Amniotic stem cell (primary cell): ENCODE measurements around the gene AK3.

ENCODE experiments used
- DNase-seq: peaks from one replicate; lab custom pipeline; 2025; lab: John Stamatoyannopoulos, UW

Gene AK3

DNA sequence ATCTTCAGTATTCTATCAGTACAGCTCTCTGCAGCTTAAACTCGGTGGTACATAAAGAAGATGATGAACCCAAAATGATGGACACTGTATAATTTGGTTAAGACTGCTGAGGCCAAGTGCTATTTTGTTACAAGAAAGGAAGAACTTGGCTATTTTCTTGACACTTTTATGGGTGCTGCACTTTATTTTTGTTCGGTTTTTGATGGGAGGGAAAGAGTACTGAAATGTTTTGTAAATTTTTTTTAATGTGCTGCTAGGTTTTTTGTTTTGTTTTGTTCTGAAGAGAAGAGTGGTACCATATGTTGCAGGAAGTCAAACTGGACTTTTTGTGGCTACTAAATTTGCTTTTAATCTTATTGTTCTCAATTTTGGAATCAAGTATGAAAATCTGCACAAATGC is 35.0 kb downstream of the AK3 start:
- DNase-seq: no peak

DNA sequence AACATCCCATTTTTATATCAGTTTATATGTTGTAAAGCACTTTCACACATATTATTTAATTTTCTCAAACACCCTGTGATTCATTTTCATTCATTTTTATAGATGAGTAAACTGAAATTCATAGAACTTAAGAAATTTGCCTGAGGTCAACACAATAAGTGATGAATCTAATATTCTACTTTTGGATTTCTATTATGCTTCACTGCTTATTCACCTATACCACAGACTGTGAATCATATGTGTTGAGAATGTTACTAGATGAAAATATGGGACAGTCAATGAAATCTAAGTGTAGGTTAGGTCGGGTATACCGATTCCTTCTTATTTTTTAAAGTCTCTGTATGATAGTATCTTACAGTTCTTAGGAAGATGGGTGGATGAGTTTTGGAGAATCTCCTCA is 36.9 kb downstream of the AK3 start:
- DNase-seq: no peak

DNA sequence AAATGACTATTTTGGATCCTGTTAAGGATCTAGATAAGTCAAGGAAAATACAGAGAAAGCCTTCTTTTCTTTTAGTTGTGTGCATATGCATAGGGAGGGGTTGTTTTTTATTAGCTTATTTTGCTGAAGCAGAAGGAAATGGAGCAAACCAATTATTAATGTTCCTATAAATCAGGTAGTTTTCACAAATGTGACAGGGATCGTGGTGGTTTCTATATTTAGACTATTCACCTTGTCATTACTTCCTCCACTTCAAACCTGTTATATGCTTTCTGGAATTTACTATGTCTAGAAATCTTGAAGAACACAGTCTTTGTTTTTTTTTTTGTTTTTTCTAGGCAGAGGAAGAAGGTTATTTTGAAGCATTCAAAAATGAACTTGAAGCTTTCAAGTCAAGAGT is 39.5 kb downstream of the AK3 start:
- no peak for DNase-seq

DNA sequence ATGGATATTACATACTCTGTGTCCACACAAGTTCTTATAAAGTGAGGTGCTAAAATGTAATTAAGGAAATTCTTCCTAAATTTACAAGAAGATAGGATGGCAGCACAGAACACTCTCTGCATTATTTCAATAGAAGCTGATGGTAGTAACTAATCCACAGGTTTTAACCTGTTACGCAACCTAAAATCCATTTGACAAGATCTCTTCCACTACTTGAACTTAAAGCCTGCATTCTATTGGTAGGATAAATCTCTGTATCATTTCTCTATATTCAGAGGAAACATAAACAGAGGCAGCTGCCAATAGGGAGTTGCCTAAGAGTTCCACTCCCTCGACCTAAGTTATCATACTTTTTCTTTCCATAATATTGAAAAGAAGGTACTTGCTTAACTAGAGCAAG is 40.1 kb downstream of the AK3 start:
- no peak for DNase-seq

DNA sequence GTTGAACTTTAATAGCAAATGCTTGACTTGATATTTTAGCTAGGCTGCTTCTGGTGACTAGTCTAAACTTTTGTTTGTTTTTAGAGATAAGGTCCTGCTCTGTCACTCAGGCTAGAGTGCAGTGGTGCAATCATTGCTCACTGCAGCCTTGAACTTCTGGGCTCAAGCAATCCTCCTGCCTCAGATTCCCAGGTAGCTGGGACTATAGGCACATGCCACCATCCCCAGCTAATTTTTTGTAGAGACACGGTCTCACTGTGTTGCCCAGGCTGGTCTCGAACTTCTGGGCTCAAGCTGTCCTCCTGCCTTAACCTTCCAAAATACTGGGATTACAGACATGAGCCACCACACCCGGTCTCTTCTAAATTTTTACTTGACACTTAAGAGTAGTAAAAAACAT is 40.9 kb downstream of the AK3 start:
- no peak for DNase-seq

DNA sequence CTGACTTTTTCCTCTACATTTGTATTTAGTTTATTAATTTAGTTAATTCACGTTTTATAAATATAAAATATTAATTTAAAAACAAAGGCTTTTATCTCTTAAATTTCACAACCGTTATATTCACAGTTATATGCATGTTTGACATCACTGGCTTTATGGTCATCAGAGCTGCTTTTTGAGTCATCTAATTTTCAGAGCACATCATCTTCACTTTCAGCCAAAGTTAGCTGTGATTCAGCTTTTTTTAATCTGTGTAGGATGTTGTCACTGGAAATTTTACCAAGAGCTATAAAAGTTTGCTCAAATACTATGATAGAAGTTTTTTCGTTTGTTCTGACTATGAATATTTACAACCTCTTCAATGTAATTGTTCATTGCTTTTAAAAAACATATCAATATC is 49.2 kb downstream of the AK3 start:
- no peak for DNase-seq

DNA sequence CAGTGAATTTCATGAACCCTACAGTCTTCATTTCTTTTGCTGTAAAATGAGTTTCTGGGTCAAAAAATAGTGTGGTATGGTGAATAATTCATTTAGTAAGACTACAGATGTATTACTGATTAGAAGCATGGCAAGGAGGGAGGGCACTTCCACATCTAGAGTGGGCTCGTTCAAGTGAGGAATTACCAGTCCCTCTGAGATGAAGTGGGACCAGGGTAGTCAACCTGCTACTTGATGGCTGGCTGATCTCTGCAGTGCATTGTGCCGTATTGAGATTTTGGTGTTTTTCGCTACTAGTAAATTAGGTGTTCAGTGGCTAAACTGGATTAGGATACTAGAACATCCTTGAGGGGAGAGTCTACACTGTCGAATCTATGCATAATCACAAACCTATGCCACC is 50.9 kb downstream of the AK3 start:
- no peak for DNase-seq

DNA sequence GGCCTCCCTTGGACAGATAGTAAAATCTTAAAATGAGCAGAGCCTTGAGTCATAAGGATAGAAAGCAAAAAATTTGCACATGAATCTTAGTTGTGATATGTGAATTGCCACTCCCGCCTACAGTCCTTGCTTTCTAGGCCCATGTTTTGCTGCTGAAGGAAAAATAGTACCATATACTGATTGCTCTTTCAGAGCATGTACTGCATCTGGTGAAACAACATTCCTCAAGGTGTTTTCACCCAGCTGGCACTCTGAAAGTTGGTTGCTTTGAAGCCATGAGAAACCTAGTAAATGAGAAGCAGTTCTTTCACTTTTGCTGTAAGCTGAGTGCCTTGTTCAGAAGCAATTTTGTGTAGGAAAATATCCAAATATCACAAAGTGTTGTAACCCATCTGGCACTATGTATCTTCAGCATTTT is 51.3 kb downstream of the AK3 start:
- DNase-seq: no peak

DNA sequence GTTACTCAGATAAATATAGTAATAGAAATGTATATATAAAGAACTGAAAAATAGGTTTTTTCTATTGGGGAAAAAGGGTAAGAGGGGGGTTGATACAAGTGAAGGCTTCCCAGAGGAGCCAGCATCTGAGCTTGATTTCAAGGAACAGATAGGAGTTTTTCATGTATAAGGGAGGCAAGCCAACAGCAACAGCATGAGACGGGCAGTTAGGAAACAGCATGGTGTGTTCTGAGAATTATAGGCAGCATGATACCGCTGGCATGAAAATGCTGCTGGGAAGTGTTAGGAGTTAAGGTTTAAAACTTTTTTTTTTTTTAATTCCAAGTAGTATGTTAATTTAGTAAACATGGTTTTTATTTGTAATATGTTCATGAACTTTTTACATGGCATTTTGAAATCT is 52.0 kb downstream of the AK3 start:
- DNase-seq: no peak

DNA sequence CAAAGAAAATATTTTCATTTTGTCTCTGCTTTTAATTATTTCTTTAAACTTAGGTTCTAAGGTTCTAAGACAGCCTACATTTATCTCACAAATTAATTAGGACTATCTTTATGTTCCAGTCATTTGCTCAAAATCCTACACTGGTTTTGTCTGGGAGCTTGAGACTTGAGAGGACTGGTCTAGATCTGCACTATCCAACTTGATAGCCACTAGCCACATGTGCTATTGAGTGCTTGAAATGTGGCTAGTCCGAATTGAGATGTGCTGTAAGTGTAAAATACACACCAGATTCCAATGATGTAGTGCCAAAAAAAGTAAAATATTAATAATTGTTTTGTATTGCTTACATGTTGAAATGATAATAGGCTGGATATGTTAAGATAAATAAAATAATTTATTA is 54.4 kb downstream of the AK3 start:
- no peak for DNase-seq

DNA sequence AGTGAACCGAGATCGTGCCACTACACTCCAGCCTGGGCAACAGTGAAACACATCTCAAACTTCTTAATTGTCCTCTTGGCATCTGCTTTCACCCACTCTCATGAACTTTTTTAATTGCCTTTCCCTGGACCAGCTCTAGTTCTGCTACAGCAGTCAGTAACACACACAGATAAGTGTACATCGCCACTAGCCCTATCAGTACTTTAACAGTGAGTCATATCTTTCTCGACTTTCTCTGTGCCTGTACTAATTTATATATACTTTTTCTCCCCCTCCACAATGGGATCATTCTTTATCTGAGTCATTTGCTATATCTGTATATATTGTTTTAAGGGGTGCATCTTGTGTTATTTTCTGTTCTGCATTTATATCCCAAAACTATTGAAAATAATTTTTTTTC is 54.9 kb downstream of the AK3 start:
- DNase-seq: no peak

DNA sequence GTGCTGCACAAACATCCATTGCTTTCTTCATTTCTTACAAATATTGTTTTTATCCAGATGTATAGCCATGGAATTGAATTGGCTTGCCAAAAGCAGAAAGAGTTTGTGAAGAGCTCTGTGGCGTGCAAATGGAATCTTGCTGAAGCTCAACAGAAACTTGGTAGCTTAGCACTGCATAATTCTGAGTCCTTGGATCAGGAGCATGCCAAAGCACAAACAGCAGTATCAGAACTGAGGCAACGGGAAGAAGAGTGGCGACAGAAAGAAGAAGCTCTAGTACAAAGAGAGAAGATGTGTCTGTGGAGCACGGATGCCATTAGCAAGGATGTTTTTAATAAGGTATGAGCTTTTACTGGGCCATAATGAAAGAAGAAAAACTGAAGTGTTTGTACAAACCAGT is 56.2 kb downstream of the AK3 start:
- no peak for DNase-seq

DNA sequence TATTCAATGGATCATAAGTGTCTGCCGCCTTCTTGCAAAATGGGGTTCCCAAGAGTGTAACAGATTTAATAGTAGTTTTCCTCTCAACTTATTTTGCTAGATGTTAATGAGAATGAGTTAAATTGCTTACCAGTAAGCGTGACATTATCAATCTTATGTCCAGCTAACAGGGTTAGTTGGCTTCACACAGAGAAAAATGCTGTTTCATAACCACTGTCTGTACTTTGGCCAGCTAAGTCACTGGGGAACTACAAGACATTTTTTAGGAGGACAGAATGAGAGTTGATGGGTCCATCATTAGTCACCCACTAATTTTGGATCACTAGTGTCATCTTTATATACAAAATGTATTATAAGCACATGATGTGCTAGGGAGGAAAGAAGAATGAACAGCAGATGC is 60.3 kb downstream of the AK3 start:
- no peak for DNase-seq

DNA sequence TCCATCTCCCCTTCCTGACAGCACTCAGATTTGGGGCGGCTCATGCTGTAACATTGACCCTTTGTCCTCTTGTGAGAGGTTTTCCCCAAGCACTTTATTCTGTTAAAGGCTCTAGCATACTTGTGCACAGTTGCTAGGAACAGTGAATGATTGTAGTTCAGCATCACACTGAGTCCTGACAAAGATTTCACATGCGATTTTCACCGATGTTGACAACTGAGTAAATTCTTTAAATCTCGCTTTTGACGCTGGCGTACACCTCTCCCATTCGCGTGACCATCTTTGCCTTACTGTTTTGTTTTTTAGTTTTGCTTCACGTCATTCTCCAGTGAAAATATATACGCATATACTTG is 60.9 kb downstream of the AK3 start:
- no peak for DNase-seq

DNA sequence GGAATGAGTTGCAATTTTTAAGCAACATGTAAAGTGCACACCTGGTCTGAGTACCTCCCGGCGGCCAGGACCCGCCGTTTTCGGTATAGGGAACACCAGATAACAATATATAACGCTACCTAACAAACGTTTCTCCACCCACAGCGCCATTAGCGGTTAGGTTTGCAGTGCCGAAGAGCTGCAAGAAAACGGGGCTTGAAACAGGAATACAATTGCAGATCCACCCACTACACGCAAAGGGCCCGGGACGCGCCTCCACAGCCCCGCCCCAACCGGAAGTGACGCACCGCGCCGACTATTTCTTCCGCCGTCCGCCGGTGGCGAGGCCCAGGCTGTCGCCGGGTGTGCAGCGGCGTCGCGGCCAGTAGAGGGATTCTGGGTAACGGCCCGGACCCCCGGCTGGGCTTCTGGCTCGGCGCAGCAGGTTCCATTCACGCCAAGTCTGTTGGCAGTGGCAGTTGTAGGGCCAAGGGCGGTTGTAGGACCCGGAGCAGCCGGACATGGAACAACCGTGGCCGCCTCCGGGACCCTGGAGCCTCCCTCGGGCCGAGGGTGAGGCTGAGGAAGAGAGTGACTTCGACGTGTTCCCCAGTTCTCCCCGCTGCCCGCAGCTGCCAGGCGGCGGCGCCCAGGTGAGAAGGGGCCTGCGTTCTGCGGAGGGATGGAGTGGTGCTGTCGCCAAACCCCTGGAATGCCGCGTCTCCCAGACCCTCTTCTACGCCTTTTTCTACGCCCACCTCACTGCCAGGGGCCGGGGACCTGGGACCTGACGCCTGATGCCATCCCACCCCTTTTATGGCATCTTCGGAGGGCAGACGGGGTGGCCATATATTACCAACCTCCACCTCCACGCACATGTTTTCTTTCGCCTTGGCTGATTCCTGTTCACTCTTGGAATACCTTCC is 61.5 kb downstream of the AK3 start, which contains the start of gene CDC37L1:
CDC37L1 (plus strand) TSS at position 302 of the 905 bp plus-strand sequence; CDS start at position 501, 199 bp downstream.
- peak; percentile 93 for DNase-seq

DNA sequence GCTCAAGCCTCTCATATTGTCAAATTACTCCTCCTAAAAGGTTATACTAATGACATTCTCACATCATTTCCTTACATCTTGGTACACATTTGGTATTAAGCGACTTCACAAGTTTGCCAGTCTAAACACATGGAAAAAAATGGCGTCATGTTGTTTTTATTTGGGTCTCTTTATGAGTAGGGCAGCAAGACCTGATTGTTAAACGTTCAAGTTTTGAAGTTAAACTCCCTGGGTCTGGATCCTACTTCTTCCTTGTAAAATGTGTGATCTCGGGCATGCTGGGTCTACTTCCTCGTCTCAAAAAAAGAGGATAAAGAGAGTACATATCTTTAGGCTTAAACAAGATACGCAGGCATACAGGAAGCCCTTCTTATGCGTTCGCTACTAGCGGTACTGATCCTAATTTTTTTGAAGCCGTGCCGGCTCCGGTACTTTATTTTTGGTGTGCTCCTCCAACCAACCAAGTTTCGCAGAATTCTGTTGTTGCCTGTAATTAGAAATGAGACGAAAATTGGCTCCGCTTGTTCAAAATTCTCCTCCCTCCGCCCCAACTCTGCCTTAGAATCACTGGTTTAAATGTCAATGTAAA is 62.2 kb downstream of the AK3 start:
- no peak for DNase-seq

DNA sequence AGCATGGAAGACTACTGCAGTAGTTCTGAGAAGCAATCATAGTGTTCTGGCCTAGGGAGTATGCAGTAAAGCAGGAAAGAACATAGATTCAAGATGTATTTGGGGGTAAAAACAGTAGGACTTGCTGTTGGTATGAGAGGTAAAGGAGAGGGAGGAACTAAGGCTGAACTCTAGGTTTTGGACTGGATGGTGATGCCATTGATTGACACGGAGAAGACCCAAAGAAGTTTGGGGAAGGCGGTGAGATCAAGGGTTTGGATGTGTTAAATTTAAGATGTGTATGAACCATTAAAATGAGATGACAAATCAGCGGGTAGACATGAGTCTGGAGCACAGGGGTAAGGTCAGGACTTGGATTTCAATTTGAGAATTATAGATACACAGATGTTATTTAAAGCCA is 63.6 kb downstream of the AK3 start:
- DNase-seq: no peak

DNA sequence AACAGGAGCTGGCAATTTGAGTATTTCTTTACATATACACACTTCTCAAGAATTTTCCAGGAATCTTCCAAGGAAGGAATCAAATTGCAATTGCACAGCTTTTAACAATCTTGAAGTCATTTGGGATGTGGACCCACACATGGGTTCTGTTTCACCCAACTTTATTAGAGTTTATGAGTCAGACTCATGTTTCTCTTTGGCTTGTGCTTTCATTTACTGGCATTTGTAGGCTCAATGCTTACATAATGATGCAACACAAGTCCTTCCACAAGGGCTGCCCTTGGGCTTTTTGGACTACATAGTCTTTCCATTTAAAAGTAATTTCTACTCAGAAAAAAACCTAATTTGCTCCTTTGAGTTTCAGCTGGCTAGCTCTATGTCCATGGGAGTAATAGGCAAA is 66.2 kb downstream of the AK3 start:
- DNase-seq: peak; percentile 70

DNA sequence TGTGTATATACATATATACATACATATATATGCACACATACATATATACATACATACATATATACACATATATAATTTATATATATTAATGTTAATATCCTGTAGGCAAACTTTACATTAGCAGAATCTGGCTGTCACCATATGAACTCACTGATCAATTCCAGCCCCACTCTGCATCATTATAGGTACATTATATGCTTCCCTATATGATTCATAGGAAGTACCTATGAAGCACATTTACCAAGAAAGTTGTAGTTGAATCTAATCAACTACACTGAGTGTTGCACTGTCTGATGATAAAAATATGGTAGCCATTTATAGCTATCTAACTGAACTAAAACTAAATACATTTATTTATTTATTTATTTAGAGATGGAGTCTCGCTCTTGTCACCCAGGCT is 69.3 kb downstream of the AK3 start:
- DNase-seq: no peak

DNA sequence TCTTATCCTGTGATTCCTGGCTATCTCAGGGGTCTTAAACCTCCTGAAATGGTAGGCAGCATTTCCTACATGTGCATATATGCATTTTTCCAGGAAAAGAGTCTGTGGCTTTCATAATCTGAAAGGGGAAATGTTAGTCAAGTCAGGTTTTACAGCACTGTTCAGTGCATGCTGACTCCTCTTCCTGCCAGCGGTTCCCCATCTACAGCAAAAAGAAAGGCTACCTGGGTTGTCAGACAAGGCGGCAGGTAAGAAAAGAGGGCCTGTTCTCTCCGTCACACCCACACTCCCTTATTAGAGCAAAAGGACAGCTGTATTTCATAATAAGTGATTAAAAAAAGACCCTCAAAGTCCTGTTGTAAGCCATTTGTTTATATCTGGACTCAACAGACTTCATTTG is 70.4 kb downstream of the AK3 start:
- no peak for DNase-seq

DNA sequence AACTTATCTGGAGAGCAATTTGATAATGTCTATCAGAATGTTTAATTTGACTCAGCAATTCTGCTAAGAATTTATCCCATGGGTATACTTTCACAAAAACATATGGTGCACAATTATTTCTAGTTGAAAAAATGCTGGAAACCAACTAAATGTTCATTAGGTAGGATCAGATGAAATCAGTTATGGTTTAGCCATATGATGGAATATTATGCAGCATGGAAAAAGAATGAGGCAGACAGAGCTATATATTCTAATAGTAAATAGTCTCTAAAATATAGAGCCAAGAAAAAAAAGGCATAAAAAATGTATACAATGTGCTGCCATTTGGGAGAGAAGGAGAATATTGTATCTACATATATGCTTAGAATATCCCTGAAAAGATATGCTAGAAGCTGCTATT is 71.1 kb downstream of the AK3 start:
- no peak for DNase-seq

DNA sequence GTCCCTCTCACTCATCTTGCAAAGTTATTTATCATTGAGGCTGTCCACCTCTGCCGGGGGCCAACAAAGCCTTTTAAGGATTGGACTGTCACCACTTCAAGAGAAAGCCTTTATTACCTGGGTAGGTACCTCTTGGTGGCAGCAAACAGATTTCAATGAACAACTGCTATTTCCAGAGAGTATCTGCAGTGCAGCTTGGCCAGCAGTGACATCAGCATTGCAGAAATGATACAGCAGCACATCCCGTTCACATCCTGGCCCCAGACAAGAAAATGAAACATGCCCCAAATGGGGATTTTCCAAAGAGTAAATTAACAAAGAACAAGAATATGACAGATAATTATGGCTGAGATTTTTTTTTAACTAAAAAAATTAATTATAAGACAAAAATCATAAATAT is 72.4 kb downstream of the AK3 start:
- no peak for DNase-seq

DNA sequence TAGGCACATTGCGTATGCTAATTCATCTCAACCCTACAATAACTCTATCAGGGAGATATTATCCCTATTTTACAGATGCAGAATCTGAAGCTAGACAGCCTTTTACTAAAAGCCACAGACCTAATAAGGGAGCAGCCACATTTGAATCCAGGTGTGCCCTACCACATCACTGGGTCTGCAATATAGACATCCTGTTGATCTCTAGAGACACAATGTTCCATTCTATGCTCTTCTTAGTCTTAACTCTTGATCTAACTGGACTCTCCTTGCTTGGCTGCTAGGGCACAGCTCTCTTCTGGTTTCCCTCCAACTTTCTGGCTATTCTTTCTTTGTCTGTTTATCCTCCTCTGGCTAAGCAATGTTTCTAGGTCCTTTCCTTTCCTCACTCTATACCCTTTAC is 73.3 kb downstream of the AK3 start:
- no peak for DNase-seq
